CD4-positive, alpha-beta memory T cell (primary cell): Measurements from ENCODE around the gene COL6A5. TPM values are rescaled to one million over a fixed set of nuclear protein-coding genes. Genes with fewer than 3 reads are reported as not detected.
A peak's percentile ranks its signal among the peaks of the same experiment; 100 is the strongest.

Experiments used
- CTCF ChIA-PET: fragments of 350-600 bp; sonication (Branson Sonifier 250); formaldehyde crosslinking; loops from one replicate; lab custom pipeline; 2021; ENCODE audit warnings: inconsistent platforms; ENCODE audit not compliant: partially characterized antibody; lab: Charles Lee
- POLR2A ChIA-PET: fragments of 350-600 bp; sonication (Branson Sonifier 250); formaldehyde crosslinking; loops from one replicate; lab custom pipeline; 2021; ENCODE audit not compliant: partially characterized antibody; lab: Charles Lee
- DNase-seq, 5 donors: peaks; one replicate each; pipeline versions ENCODE4 v3.0.0 to v3.0.0-alpha.2; 2020 to 2022; ENCODE audit warnings: mixed read lengths in 1 of 5
- H3K27ac ChIP-seq: one replicate; pipeline ENCODE4 v1.7.0; 2013; ENCODE audit warnings: low read depth, low read length
- H3K27me3 ChIP-seq: 2 replicates; pipeline ENCODE4 v1.7.0; 2013; ENCODE audit warnings: mild to moderate bottlenecking, low read length, moderate library complexity; ENCODE audit not compliant: insufficient read depth
- H3K36me3 ChIP-seq: 2 replicates; pipeline ENCODE4 v1.7.0; 2013; ENCODE audit warnings: mild to moderate bottlenecking, low read length, moderate library complexity; ENCODE audit not compliant: insufficient read depth
- H3K4me1 ChIP-seq: 2 replicates; pipeline ENCODE4 v1.7.0; 2013; ENCODE audit warnings: mild to moderate bottlenecking, low read length, moderate library complexity; ENCODE audit not compliant: insufficient read depth
- H3K4me3 ChIP-seq, 2 donors: one replicate each; pipeline ENCODE4 v1.7.0; 2013; ENCODE audit warnings: low read length in 2 of 2, mild to moderate bottlenecking in 1 of 2
- H3K9me3 ChIP-seq, 2 donors: one replicate each; pipeline ENCODE4 v1.7.0; 2013; ENCODE audit warnings: low read length in 2 of 2, control low read depth in 1 of 2; ENCODE audit not compliant: control insufficient read depth in 1 of 2
- H3K27ac Mint-ChIP-seq, 7 donors: one replicate each; pipeline ENCODE4 v1.8.0; 2020 to 2021; ENCODE audit warnings: mixed read lengths in 7 of 7, mild to moderate bottlenecking in 6 of 7, inconsistent platforms in 3 of 7, moderate library complexity in 3 of 7
- H3K27me3 Mint-ChIP-seq, 2 donors: one replicate each; pipeline ENCODE4 v1.8.0; 2020 to 2021; ENCODE audit warnings: mixed read lengths in 2 of 2
- H3K36me3 Mint-ChIP-seq, 2 donors: one replicate each; pipeline ENCODE4 v1.8.0; 2020 to 2021; ENCODE audit warnings: mixed read lengths in 2 of 2, inconsistent platforms in 1 of 2, mild to moderate bottlenecking in 1 of 2
- H3K4me1 Mint-ChIP-seq, 4 donors: one replicate each; pipeline ENCODE4 v1.8.0; 2020 to 2021; ENCODE audit warnings: mixed read lengths in 4 of 4, mild to moderate bottlenecking in 1 of 4
- H3K4me3 Mint-ChIP-seq, 8 donors: one replicate each; pipeline ENCODE4 v1.8.0; 2020 to 2021; ENCODE audit warnings: mixed read lengths in 8 of 8, mild to moderate bottlenecking in 7 of 8, moderate library complexity in 6 of 8, inconsistent platforms in 3 of 8
- H3K9me3 Mint-ChIP-seq, 8 donors: one replicate each; pipeline ENCODE4 v1.8.0; 2020 to 2021; ENCODE audit warnings: mixed read lengths in 8 of 8, mild to moderate bottlenecking in 5 of 8, inconsistent platforms in 3 of 8, moderate library complexity in 1 of 8
- intact Hi-C: fragments of 100-400 bp; cut with micrococcal nuclease; formaldehyde crosslinking; loops from one replicate; pipeline ENCODE4 v1.15.1; 2023
- polyA plus RNA-seq, 2 donors: library from polyadenylated mRNA; unstranded; fragments of 300-500 nt; fragmentation: Illumina TruSeq; gene quantifications; one replicate each; pipeline ENCODE4 v1.2.3, GENCODE V29; 2021
- total RNA-seq, 2 experiments: library from RNA; stranded (reverse); gene quantifications; one replicate each; pipeline ENCODE4 v1.2.3, GENCODE V29; 2021

COL6A5 gene
- not detected for total RNA-seq
- polyA plus RNA-seq, result not detected

GRCh38 chr3:130345487-130346079 is at the start of gene COL6A5:
Gene COL6A5, plus strand, starts transcription at chr3:130345672. Its CDS starts 27,967 bp downstream, at chr3:130373639.
- Histone ChIP-seq H3K4me3 (no peak within 1 kb of the TSS), H3K36me3 (no peaks in the 10 kb centered on the region), H3K27me3 (peaks cover 6% of the 10 kb centered on the region), H3K9me3 (no peaks in the 10 kb centered on the region), H3K4me1 (no peaks in the 10 kb centered on the region), H3K27ac (no peak within 1 kb of the TSS)
- H3K4me3 Mint-ChIP-seq, result no peak within 1 kb of the TSS
- no peaks in the 10 kb centered on the region for H3K36me3 Mint-ChIP-seq
- peaks cover 17 to 21% of the 10 kb centered on the region in 2 donors for H3K27me3 Mint-ChIP-seq
- no peak for DNase-seq
- no peak within 1 kb of the TSS for H3K27ac Mint-ChIP-seq
- no peaks in the 10 kb centered on the region for H3K4me1 Mint-ChIP-seq
- H3K9me3 Mint-ChIP-seq, result peaks cover 0 to 9% (median 4%) of the 10 kb centered on the region in 8 donors
- POLR2A ChIA-PET, result no interaction called here
- intact Hi-C loops, result no loop called here
- CTCF ChIA-PET, result no interaction called here

GRCh38 chr3:130299531-130299930 is 45.9 kb upstream of the COL6A5 start:
- H3K27ac Mint-ChIP-seq, result no peak overlapping the region
- H3K36me3 ChIP-seq, result no peaks in the 10 kb centered on the region
- H3K27ac ChIP-seq, result no peak overlapping the region
- no peak overlapping the region for H3K4me3 ChIP-seq
- H3K27me3 ChIP-seq, result no peaks in the 10 kb centered on the region
- DNase-seq, result no peak
- intact Hi-C loops, result no loop called here
- H3K4me3 Mint-ChIP-seq, result no peak overlapping the region
- POLR2A ChIA-PET, result no interaction called here
- CTCF ChIA-PET, result no interaction called here
- no peaks in the 10 kb centered on the region for H3K9me3 ChIP-seq
- H3K4me1 ChIP-seq, result no peaks in the 10 kb centered on the region
- H3K27me3 Mint-ChIP-seq, result peaks cover 3 to 12% of the 10 kb centered on the region in 2 donors
- no peaks in the 10 kb centered on the region for H3K36me3 Mint-ChIP-seq
- no peaks in the 10 kb centered on the region for H3K4me1 Mint-ChIP-seq
- H3K9me3 Mint-ChIP-seq, result peaks cover 0 to 8% (median 2%) of the 10 kb centered on the region in 8 donors

GRCh38 chr3:130300888-130301287 is 44.6 kb upstream of the COL6A5 start:
- intact Hi-C loops, result no loop called here
- H3K9me3 ChIP-seq, result no peaks in the 10 kb centered on the region
- Mint-ChIP-seq H3K4me3 (no peak overlapping the region), H3K36me3 (no peaks in the 10 kb centered on the region), H3K4me1 (no peaks in the 10 kb centered on the region), H3K27ac (no peak overlapping the region), H3K9me3 (peaks cover 0 to 3% (median 0%) of the 10 kb centered on the region in 8 donors), H3K27me3 (peaks cover 1 to 7% of the 10 kb centered on the region in 2 donors)
- no peaks in the 10 kb centered on the region for H3K27me3 ChIP-seq
- H3K4me1 ChIP-seq, result no peaks in the 10 kb centered on the region
- peak in 1 of 5 donors; percentile 13 for DNase-seq
- H3K4me3 ChIP-seq, result no peak overlapping the region
- H3K36me3 ChIP-seq, result no peaks in the 10 kb centered on the region
- ChIA-PET POLR2A (no interaction called here), CTCF (no interaction called here)
- H3K27ac ChIP-seq, result no peak overlapping the region

- peaks cover 3 to 11% of the 10 kb centered on the region in 2 donors for H3K27me3 Mint-ChIP-seq
Measured at GRCh38 chr3:130310109-130310508, 35.4 kb upstream of the COL6A5 start.

GRCh38 chr3:130312374-130312773 is 33.1 kb upstream of the COL6A5 start:
- no peak overlapping the region for H3K4me3 Mint-ChIP-seq
- Histone ChIP-seq H3K36me3 (no peaks in the 10 kb centered on the region), H3K9me3 (no peaks in the 10 kb centered on the region), H3K27me3 (no peaks in the 10 kb centered on the region), H3K4me3 (no peak overlapping the region), H3K4me1 (no peaks in the 10 kb centered on the region), H3K27ac (no peak overlapping the region)
- intact Hi-C loops, result no loop called here
- H3K36me3 Mint-ChIP-seq, result no peaks in the 10 kb centered on the region
- POLR2A ChIA-PET, result no interaction called here
- CTCF ChIA-PET, result no interaction called here
- H3K4me1 Mint-ChIP-seq, result no peaks in the 10 kb centered on the region
- peaks cover 1 to 11% of the 10 kb centered on the region in 2 donors for H3K27me3 Mint-ChIP-seq
- no peak for DNase-seq
- peaks cover 0 to 10% (median 3%) of the 10 kb centered on the region in 8 donors for H3K9me3 Mint-ChIP-seq
- H3K27ac Mint-ChIP-seq, result no peak overlapping the region

More at GRCh38 chr3:130310109-130310508, 35.4 kb upstream of the COL6A5 start:
- H3K9me3 ChIP-seq, result no peaks in the 10 kb centered on the region
- H3K36me3 Mint-ChIP-seq, result no peaks in the 10 kb centered on the region
- H3K27ac Mint-ChIP-seq, result no peak overlapping the region
- no peak for DNase-seq
- intact Hi-C loops, result no loop called here
- H3K27ac ChIP-seq, result no peak overlapping the region
- no peak overlapping the region for H3K4me3 ChIP-seq
- POLR2A ChIA-PET, result no interaction called here
- CTCF ChIA-PET, result no interaction called here
- H3K27me3 ChIP-seq, result no peaks in the 10 kb centered on the region
- peaks cover 0 to 10% (median 3%) of the 10 kb centered on the region in 8 donors for H3K9me3 Mint-ChIP-seq
- no peaks in the 10 kb centered on the region for H3K36me3 ChIP-seq
- H3K4me1 Mint-ChIP-seq, result no peaks in the 10 kb centered on the region
- H3K4me3 Mint-ChIP-seq, result no peak overlapping the region
- H3K4me1 ChIP-seq, result no peaks in the 10 kb centered on the region

GRCh38 chr3:130316169-130316568 is 29.3 kb upstream of the COL6A5 start:
- no peak overlapping the region for H3K27ac Mint-ChIP-seq
- no peaks in the 10 kb centered on the region for H3K36me3 Mint-ChIP-seq
- no peaks in the 10 kb centered on the region for H3K9me3 ChIP-seq
- H3K4me1 Mint-ChIP-seq, result no peaks in the 10 kb centered on the region
- no peak for DNase-seq
- no peak overlapping the region for H3K4me3 Mint-ChIP-seq
- H3K4me1 ChIP-seq, result no peaks in the 10 kb centered on the region
- H3K9me3 Mint-ChIP-seq, result peaks cover 0 to 10% (median 4%) of the 10 kb centered on the region in 8 donors
- POLR2A ChIA-PET, result no interaction called here
- H3K36me3 ChIP-seq, result no peaks in the 10 kb centered on the region
- intact Hi-C loops, result no loop called here
- peaks cover 1 to 10% of the 10 kb centered on the region in 2 donors for H3K27me3 Mint-ChIP-seq
- H3K4me3 ChIP-seq, result no peak overlapping the region
- H3K27ac ChIP-seq, result no peak overlapping the region
- no peaks in the 10 kb centered on the region for H3K27me3 ChIP-seq
- CTCF ChIA-PET, result no interaction called here

- no peak overlapping the region for H3K4me3 Mint-ChIP-seq
- no peaks in the 10 kb centered on the region for H3K36me3 Mint-ChIP-seq
- no peak overlapping the region for H3K27ac Mint-ChIP-seq
- no peaks in the 10 kb centered on the region for H3K36me3 ChIP-seq
- DNase-seq, result no peak
- no peaks in the 10 kb centered on the region for H3K4me1 ChIP-seq
- ChIA-PET CTCF (no interaction called here), POLR2A (no interaction called here)
- H3K9me3 ChIP-seq, result no peaks in the 10 kb centered on the region
- no peaks in the 10 kb centered on the region for H3K4me1 Mint-ChIP-seq
- H3K27ac ChIP-seq, result no peak overlapping the region
- peaks cover 6 to 10% of the 10 kb centered on the region in 2 donors for H3K27me3 Mint-ChIP-seq
- no peak overlapping the region for H3K4me3 ChIP-seq
- peaks cover 0 to 10% (median 3%) of the 10 kb centered on the region in 8 donors for H3K9me3 Mint-ChIP-seq
- intact Hi-C loops, result no loop called here
- no peaks in the 10 kb centered on the region for H3K27me3 ChIP-seq
Measured at GRCh38 chr3:130323503-130323902, 22.0 kb upstream of the COL6A5 start.
